DMS79 treated with DMSO at 0.1 percent for 48 hours (cell line): ENCODE data around the gene MAML3.

Experiments
- DNase-seq: peaks from one replicate; lab custom pipeline; 2025; lab: John Stamatoyannopoulos, UW

Gene MAML3

DNA sequence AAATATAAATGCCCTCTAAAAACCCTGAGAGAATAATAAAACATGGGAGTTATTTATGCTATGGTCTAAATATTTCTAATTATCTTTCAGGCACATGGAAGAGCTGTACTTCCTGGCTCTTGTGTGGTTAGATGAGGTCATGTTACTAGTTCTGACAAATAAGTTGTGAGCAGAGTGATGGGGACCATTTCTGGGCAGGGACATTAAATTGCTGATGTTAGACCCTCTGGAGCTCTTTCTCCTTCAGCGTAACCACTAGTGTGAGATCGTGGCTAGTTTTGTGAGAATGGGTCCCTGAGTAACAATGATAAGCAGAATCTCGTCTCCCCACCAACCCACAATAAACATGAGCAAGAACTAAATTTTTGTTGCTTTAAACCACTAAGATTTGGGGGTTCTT lies 108.0 kb downstream of the MAML3 start:
- DNase-seq, result peak; percentile 90

DNA sequence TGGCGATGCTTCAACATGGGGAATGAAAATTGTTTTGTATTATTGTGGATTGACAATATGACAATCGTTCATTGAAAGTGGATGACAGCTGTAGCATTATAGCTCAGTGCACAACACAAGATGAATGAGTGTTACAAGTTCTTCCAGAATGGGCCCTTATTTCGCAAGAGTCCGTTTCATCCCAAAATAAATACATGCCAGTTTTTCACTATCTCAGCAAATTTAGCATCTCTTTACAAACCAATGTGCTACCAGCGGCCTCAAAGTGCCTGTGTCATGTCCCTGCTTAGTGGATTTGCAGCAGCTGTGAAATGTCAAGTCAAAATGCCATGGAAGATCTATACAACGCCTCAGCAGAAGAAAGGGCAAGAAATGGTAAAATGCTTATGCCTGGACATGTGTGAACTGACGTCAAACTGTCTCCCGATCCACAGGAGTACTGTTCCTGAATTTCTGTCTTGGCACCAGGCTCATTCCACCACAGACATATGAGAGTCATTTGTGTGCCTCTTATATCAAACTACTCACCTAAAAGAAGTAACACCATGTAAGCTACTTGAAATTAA lies 109.6 kb downstream of the MAML3 start:
- DNase-seq, result peak; percentile 5

- DNase-seq, result no peak
Observed at GRCh38 chr4:140042634-140043033, 111.3 kb downstream of the MAML3 start.

DNA sequence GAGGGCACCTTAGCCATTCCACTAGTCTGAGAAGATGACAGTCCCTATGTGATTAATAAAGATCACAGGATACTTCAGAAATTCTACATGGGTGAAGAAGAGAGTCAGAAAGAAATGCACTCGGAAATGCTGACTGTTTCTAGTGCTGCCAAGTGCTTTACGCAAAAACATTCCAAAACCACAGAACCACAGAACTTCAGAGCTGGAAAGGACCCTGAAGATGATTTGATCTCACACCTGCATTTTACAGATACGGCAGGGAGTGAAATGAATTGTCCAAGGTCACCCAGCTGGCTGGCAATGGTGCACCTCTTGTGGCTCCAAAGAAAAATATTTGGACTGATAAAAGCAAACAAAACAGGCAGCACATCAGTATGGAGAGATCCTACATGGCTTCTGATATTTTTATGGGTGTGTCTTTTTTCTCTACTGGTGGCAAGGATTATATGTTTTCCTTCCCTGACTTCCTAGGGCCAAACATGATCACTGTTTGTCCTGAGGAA lies 115.9 kb downstream of the MAML3 start:
- DNase-seq, result no peak

DNA sequence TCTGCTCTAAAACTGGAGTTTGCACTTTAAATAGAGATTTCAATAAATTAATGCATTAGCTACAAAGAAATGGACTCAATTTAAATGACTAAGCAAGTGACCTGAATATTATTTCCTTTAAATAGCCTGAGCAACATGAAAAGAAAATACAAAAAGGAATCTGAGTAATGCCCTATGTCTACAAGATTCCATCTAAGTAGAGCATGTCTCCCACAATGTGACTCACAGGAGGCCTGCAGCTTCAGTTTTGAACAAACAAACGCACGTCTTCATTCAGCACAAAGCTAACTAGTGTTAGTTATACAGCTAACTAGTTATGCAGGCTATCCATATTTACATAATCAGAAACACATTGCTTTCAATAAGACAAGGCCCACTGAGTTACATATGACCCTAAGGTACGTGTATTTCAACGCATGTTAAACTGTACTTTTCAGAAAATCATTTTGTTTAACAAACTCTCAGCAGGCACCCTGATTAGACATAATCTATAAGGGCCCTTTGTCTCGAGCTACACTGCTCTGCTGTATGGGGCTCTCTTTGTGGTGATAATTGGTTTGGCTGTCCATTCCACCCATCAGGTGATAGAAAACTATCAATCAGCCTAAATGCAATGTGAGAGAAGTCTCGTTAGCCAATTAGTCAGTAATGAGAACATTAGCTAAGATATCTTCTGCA lies 116.5 kb downstream of the MAML3 start:
- DNase-seq, result no peak

GRCh38 chr4:140031706-140032105 lies 122.3 kb downstream of the MAML3 start:
- no peak for DNase-seq

DNA sequence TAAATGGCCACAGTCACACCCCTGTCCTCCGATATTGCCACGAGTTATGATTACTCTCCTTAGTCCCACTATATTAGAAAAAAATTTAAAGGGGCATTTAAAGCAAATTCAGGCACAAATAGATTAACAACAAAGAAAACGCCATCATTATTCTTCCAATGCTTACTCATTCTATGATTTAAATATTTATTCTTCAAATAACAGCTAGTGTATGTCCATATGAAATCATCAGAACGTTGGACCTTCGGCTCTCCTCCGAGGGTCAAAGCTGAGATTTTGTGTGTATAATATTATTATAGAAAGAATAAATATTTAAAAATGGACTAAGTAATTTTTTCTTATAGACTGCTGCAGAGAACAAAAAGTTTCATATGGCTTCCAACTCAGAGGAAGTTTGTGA lies 122.9 kb downstream of the MAML3 start:
- no peak for DNase-seq

DNA sequence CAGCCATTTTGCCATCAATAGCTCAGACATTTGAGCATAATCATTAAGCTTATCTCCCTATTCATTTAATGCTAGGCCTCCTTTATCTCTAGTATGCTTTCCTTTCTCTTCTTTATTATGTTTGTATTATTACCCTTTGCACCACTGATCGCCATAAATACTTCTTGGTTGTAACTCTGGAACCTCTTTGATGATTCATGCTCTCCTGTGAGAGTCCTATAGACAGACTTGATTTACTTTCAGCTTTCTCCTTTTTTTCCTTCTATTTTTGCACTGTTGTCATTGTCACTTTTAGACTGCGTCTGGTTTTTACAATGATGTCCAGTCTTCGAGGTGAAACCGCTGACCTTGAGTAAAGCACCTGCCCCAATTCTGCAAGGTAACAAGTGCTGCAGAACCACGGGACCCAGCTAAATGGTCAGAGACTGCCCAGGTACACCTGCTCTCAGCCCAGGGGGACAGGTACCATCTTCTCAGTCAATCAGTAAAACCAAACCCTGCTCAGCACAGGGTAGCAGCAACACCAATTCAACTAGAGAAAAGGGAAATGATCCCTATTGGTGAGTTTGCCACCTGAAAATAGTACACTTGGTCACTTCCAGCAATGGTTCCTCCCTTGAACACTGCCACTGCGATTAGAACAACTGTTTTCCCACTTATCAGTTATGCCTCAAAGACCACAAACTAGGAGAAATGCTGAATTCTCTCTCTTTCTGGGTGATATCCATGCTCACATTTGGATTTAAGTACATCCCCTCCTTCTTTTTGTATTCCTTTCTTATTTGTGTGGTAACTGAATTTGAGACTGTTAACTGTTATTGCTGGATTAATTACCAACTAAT lies 125.1 kb downstream of the MAML3 start:
- no peak for DNase-seq

GRCh38 chr4:140028101-140028500 lies 125.9 kb downstream of the MAML3 start:
- DNase-seq, result no peak

DNA sequence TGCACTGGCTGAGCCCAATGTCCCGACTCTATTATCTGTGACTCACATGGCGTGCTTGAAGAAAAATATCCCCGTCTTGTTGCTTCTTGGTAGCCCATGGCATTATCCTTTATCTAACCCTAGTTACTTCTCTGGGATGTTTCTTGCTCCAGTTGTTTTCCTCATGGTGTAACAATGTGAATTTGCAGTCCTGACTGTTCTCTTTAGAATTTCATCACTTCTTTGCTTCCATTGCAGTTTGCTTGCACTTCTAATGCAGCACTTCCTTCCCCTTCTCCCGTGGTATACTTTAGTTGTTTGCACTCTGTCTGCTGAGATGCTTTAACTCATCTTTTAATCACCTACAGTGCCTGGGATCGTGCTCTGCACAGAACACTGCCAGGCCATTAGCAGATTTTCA lies 126.9 kb downstream of the MAML3 start:
- DNase-seq, result no peak

DNA sequence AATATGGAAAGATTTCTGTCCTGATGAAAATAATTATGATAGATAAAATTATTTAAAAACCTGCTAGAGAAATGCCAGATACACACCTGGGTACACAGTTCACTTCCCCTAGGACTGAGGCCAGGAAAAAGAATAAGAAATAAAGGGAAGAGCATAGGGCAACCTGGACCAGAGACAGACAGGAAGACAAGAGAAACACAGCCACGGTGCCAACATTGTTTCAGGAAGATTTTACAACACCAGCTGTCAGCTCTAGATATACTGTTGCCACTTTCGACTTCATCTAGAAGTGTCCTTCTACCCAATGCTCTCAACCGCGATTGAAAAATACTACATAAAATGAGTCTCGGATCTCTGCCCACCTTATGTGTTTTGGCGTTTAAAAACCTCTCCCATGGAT lies 128.5 kb downstream of the MAML3 start:
- no peak for DNase-seq

- no peak for DNase-seq
Observed at GRCh38 chr4:140020457-140021361, 133.3 kb downstream of the MAML3 start.

DNA sequence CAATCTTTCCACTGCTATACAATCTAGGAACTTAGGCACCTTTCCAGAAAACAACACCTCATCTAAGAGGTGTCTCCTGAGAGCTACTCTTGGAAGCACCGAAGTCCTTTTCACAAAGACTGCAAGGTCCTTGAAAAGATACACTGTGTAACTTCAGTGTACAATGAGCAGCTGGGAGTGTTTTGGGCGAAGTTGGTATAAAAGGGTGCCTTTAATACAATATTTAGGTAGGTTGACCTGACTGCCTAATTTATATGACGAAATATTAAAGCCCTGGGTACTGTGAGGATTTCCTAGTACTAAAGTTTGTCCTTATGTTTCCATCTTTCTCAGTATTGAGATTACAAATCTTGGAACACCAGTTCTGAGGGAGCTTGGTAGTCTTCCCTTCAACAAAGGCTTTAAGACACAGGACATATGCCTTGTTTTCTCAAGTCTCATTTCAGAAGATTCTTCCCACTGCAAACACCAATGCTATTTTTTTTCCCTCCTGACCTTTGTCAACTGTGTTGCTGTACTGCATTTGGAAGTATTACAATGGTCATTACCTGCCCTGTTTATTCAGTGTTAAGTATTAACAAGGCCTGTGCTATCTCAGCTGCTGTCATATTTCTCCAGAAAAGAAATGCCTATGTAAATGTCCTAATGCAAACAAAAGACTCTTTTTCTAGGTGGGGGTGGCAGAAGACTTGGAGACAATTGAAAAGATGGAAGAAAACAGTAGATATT lies 134.2 kb downstream of the MAML3 start:
- DNase-seq, result peak; percentile 29

- DNase-seq, result no peak
Observed at GRCh38 chr4:140018931-140019618, 134.9 kb downstream of the MAML3 start.

DNA sequence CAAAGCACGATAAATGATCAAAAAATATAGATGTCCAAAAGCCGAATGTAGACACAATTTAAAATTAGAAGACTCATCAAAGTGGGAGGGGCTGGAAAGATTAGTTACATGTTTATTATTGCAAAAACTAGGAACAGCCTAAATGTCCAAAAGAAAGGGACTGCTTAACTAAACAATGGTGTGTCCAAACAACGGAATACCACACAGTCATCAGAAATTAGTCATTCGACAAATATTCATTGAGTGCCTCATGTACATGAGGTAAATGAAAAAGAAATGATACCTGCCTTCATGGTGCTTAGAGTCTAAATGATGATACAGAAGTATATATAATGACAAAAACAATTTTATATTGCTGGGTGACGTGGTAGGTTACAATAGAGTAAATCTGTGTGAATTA lies 139.7 kb downstream of the MAML3 start:
- DNase-seq, result no peak

- peak; percentile 22 for DNase-seq
Observed at GRCh38 chr4:140012688-140013486, 141.1 kb downstream of the MAML3 start.

- peak; percentile 76 for DNase-seq
Observed at GRCh38 chr4:140005699-140006098, 148.3 kb downstream of the MAML3 start.

GRCh38 chr4:140004922-140005627 lies 148.9 kb downstream of the MAML3 start:
- DNase-seq, result peak; percentile 54

DNA sequence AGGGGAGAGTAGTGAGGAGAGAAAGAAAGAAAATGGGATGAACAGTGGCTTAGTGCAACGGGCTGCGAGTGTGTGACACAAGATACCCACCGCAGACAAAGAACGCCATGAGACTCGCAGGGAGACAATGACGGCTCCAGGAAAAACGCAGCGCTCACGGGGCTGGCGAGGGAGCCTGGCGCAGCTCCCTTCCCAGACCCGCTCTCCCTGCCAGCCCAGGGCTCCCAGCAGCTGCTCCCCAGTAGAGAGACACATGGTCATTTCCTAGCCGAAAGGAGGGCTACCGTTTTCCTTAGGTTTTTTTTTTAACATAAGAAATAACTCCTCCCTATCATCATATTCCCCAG lies 149.5 kb downstream of the MAML3 start:
- peak; percentile 49 for DNase-seq
